ENCODE measurements around the gene ZNF664. TPM values are rescaled to one million over a fixed set of nuclear protein-coding genes. Genes with fewer than 3 reads are reported as not detected.

Gene ZNF664
- polyA plus RNA-seq, 3 donors, result 1.5 to 20.9 (median 2.7) TPM

DNA sequence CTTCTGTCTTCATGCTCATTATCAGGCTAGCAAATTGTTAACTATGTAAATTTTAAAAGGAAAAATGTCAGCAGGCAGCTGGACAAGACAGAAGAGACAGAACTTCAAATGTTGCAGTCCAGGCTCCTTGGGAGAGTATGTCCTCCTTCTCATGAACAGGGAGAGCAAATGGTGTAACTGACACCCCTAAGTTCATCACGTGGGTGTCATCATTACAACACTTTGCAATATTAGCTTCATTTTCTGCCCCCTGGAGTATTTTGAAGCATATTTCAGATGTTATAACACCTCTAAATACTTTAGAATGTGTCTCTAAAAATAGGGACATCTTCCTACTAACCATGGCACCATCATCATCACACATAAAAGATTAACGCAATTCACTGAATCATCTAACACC lies 62.1 kb downstream of the ZNF664 start:
- Mint-ChIP-seq H3K36me3 (no peaks in the 10 kb centered on the region), H3K4me3 (no peak overlapping the region), H3K9me3 (no peaks in the 10 kb centered on the region), H3K27me3 (ENCODE audit: low read depth in 3 of 3) (peaks cover 0 to 3% (median 3%) of the 10 kb centered on the region in 3 donors), H3K27ac (no peak overlapping the region), H3K4me1 (peaks cover 12% of the 10 kb centered on the region)
- intact Hi-C loops (cut with micrococcal nuclease), result loop anchor here (10.0 kb wide), 3 partner anchors 740 to 870 kb away; no protein-coding TSS in a partner anchor
- Histone ChIP-seq H3K4me2 (replicated peaks; ENCODE audit: extremely low read depth, low read length, poor library complexity, severe bottlenecking) (no peak overlapping the region), H3K27ac (ENCODE audit: low read depth in 1 of 2, low read length in 2 of 2) (no peak overlapping the region), H3K9ac (ENCODE audit: insufficient read depth, low read length, poor library complexity, severe bottlenecking) (no peak overlapping the region), H3K4me3 (replicated peaks in 1 of 3; ENCODE audit: low read depth in 2 of 3, low read length in 3 of 3) (no peak overlapping the region), H3K79me2 (ENCODE audit: insufficient read depth, low read length) (no peaks in the 10 kb centered on the region), H3K9me3 (replicated peaks in 1 of 2; ENCODE audit: control insufficient read depth in 1 of 2, insufficient read depth in 1 of 2, low read length in 2 of 2) (no peaks in the 10 kb centered on the region), H3K4me1 (ENCODE audit: control insufficient read depth in 1 of 2, insufficient read depth in 2 of 2, low read length in 2 of 2) (peaks cover 0 to 2% of the 10 kb centered on the region in 2 donors), H3K36me3 (replicated peaks in 1 of 2; ENCODE audit: control insufficient read depth in 1 of 2, insufficient read depth in 2 of 2, low read length in 2 of 2) (no peaks in the 10 kb centered on the region), H4K20me1 (ENCODE audit: insufficient read depth, low read length) (no peaks in the 10 kb centered on the region), H2AFZ (ENCODE audit: insufficient read depth, low read depth, low read length, poor library complexity, severe bottlenecking) (no peak overlapping the region), H3K27me3 (ENCODE audit: control insufficient read depth in 2 of 2, insufficient read depth in 2 of 2, low read length in 2 of 2) (no peaks in the 10 kb centered on the region)
- DNase-seq, result no peak
- TF ChIP-seq, protein P1, sequence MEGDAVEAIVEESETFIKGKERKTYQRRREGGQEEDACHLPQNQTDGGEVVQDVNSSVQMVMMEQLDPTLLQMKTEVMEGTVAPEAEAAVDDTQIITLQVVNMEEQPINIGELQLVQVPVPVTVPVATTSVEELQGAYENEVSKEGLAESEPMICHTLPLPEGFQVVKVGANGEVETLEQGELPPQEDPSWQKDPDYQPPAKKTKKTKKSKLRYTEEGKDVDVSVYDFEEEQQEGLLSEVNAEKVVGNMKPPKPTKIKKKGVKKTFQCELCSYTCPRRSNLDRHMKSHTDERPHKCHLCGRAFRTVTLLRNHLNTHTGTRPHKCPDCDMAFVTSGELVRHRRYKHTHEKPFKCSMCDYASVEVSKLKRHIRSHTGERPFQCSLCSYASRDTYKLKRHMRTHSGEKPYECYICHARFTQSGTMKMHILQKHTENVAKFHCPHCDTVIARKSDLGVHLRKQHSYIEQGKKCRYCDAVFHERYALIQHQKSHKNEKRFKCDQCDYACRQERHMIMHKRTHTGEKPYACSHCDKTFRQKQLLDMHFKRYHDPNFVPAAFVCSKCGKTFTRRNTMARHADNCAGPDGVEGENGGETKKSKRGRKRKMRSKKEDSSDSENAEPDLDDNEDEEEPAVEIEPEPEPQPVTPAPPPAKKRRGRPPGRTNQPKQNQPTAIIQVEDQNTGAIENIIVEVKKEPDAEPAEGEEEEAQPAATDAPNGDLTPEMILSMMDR (IDR thresholded peaks at IDR 0.05), result no peak
- 100% methylated on average over 1 of the region's 2 CpGs for WGBS (ENCODE audit: insufficient coverage)

DNA sequence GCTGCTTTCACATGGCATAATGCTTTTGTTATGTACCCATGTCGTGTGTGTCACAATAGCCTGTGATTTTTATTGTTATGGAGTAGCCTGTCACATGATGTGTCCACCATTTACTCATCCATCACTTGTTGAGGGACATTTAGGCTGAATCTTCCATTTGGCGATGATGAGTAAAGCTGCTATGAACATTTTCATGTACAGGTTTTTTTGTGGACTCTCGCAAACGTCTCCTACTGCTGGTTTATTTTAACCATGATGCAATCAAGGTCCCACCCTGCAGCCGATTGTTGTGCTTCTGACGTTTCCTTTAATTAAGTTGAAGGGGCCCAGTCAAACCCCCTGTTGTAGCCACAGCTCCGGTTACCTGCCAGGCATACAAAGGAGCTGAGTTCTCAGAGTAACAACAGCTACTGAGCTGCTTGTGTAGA lies 63.2 kb downstream of the ZNF664 start:
- no peak overlapping the region for H3K4me3 ChIP-seq (replicated peaks in 1 of 3; ENCODE audit: low read depth in 2 of 3, low read length in 3 of 3)
- H3K9ac ChIP-seq (ENCODE audit: insufficient read depth, low read length, poor library complexity, severe bottlenecking), result no peak overlapping the region
- no peaks in the 10 kb centered on the region for H3K36me3 Mint-ChIP-seq
- H3K9me3 ChIP-seq (replicated peaks in 1 of 2; ENCODE audit: control insufficient read depth in 1 of 2, insufficient read depth in 1 of 2, low read length in 2 of 2), result no peaks in the 10 kb centered on the region
- H3K27me3 Mint-ChIP-seq (ENCODE audit: low read depth in 3 of 3), result peaks cover 0 to 3% (median 3%) of the 10 kb centered on the region in 3 donors
- no peak overlapping the region for H2AFZ ChIP-seq (ENCODE audit: insufficient read depth, low read depth, low read length, poor library complexity, severe bottlenecking)
- no peak overlapping the region for H3K27ac ChIP-seq (ENCODE audit: low read depth in 1 of 2, low read length in 2 of 2)
- H3K79me2 ChIP-seq (ENCODE audit: insufficient read depth, low read length), result no peaks in the 10 kb centered on the region
- H3K9me3 Mint-ChIP-seq, result no peaks in the 10 kb centered on the region
- WGBS (ENCODE audit: insufficient coverage), result 58% methylated on average over 6 of the region's 7 CpGs
- TF ChIP-seq, protein P1 (IDR thresholded peaks at IDR 0.05), result no peak
- no peaks in the 10 kb centered on the region for H3K27me3 ChIP-seq (ENCODE audit: control insufficient read depth in 2 of 2, insufficient read depth in 2 of 2, low read length in 2 of 2)
- H3K4me1 Mint-ChIP-seq, result peaks cover 16% of the 10 kb centered on the region
- H3K4me3 Mint-ChIP-seq, result no peak overlapping the region
- H3K36me3 ChIP-seq (replicated peaks in 1 of 2; ENCODE audit: control insufficient read depth in 1 of 2, insufficient read depth in 2 of 2, low read length in 2 of 2), result no peaks in the 10 kb centered on the region
- no peak for DNase-seq
- H3K4me1 ChIP-seq (ENCODE audit: control insufficient read depth in 1 of 2, insufficient read depth in 2 of 2, low read length in 2 of 2), result peaks cover 0 to 4% of the 10 kb centered on the region in 2 donors
- intact Hi-C loops (cut with micrococcal nuclease), result loop anchor here (1.0 to 10.0 kb wide), 5 partner anchors 285 to 869 kb away; no protein-coding TSS in a partner anchor
- no peak overlapping the region for H3K27ac Mint-ChIP-seq
- H3K4me2 ChIP-seq (replicated peaks; ENCODE audit: extremely low read depth, low read length, poor library complexity, severe bottlenecking), result no peak overlapping the region
- H4K20me1 ChIP-seq (ENCODE audit: insufficient read depth, low read length), result no peaks in the 10 kb centered on the region
